ENCODE data around the gene AICDA.

GRCh38 chr12:8589679-8590078, 23.0 kb downstream of the AICDA start:
- TF ChIP-seq POLR2A (IDR thresholded peaks at IDR 0.05; ENCODE audit: low read depth, low read length) (no peak), TAF1 (IDR thresholded peaks at IDR 0.05; ENCODE audit: borderline replicate concordance, low read depth, low read length) (no peak)
